Adipocyte (in vitro differentiated cells): ENCODE data around the gene RUNX2.

Source experiments
- DNase-seq: peaks from one replicate; pipeline ENCODE4 v3.0.0-alpha.2; 2015; ENCODE audit warnings: low read depth
- H3K27me3 ChIP-seq: replicated peaks from 2 replicates; pipeline ENCODE4 v1.7.0; 2013; ENCODE audit warnings: mild to moderate bottlenecking, low read length, moderate library complexity; ENCODE audit not compliant: control insufficient read depth, insufficient read depth
- H3K36me3 ChIP-seq: 2 replicates; pipeline ENCODE4 v1.7.0; 2013; ENCODE audit warnings: low read length, mild to moderate bottlenecking, moderate library complexity; ENCODE audit not compliant: control insufficient read depth, insufficient read depth, severe bottlenecking
- H3K4me1 ChIP-seq: 2 replicates; pipeline ENCODE4 v1.7.0; 2013; ENCODE audit warnings: mild to moderate bottlenecking, low read length, moderate library complexity; ENCODE audit not compliant: control insufficient read depth, insufficient read depth
- H3K4me3 ChIP-seq: 2 replicates; pipeline ENCODE4 v1.7.0; 2013; ENCODE audit warnings: mild to moderate bottlenecking, low read length, moderate library complexity
- H3K9ac ChIP-seq: 2 replicates; pipeline ENCODE4 v1.7.0; 2013; ENCODE audit warnings: mild to moderate bottlenecking, low read length, moderate library complexity
- H3K9me3 ChIP-seq: 2 replicates; pipeline ENCODE4 v1.7.0; 2013; ENCODE audit warnings: mild to moderate bottlenecking, low read length, moderate library complexity; ENCODE audit not compliant: control insufficient read depth

RUNX2 gene

GRCh38 chr6:45378334-45378926, 50.3 kb downstream of the RUNX2 start:
- Histone ChIP-seq H3K4me3 (peak overlapping the region; percentile 97), H3K27me3 (no peaks in the 10 kb centered on the region), H3K9me3 (no peaks in the 10 kb centered on the region), H3K36me3 (no peaks in the 10 kb centered on the region), H3K4me1 (peaks cover 18% of the 10 kb centered on the region), H3K9ac (peak overlapping the region; percentile 98)
- peak; percentile 71 for DNase-seq

- no peaks in the 10 kb centered on the region for H3K27me3 ChIP-seq
- no peaks in the 10 kb centered on the region for H3K9me3 ChIP-seq
- no peak overlapping the region for H3K9ac ChIP-seq
- no peaks in the 10 kb centered on the region for H3K36me3 ChIP-seq
- no peak overlapping the region for H3K4me3 ChIP-seq
- DNase-seq = no peak
- peaks cover 8% of the 10 kb centered on the region for H3K4me1 ChIP-seq
Observed at GRCh38 chr6:45382391-45382790, 54.3 kb downstream of the RUNX2 start.

- Histone ChIP-seq H3K9ac (no peak overlapping the region), H3K4me3 (no peak overlapping the region), H3K4me1 (peaks cover 22% of the 10 kb centered on the region), H3K27me3 (no peaks in the 10 kb centered on the region), H3K36me3 (no peaks in the 10 kb centered on the region), H3K9me3 (no peaks in the 10 kb centered on the region)
- DNase-seq = no peak
Observed at GRCh38 chr6:45386501-45386900, 58.4 kb downstream of the RUNX2 start.

- Histone ChIP-seq H3K9ac (no peak overlapping the region), H3K4me3 (no peak overlapping the region), H3K9me3 (no peaks in the 10 kb centered on the region), H3K36me3 (no peaks in the 10 kb centered on the region), H3K4me1 (peaks cover 22% of the 10 kb centered on the region), H3K27me3 (no peaks in the 10 kb centered on the region)
- peak; percentile 62 for DNase-seq
Observed at GRCh38 chr6:45387236-45387635, 59.1 kb downstream of the RUNX2 start.

- H3K9me3 ChIP-seq = no peaks in the 10 kb centered on the region
- H3K9ac ChIP-seq = no peak overlapping the region
- H3K4me3 ChIP-seq = no peak overlapping the region
- DNase-seq = peak; percentile 68
- H3K27me3 ChIP-seq = no peaks in the 10 kb centered on the region
- no peaks in the 10 kb centered on the region for H3K36me3 ChIP-seq
- H3K4me1 ChIP-seq = peaks cover 22% of the 10 kb centered on the region
Observed at GRCh38 chr6:45388328-45388727, 60.2 kb downstream of the RUNX2 start.

- Histone ChIP-seq H3K9ac (no peak overlapping the region), H3K4me1 (no peaks in the 10 kb centered on the region), H3K9me3 (no peaks in the 10 kb centered on the region), H3K4me3 (no peak overlapping the region), H3K27me3 (no peaks in the 10 kb centered on the region), H3K36me3 (no peaks in the 10 kb centered on the region)
- no peak for DNase-seq
Observed at GRCh38 chr6:45394586-45395095, 66.5 kb downstream of the RUNX2 start.

- no peak for DNase-seq
- Histone ChIP-seq H3K4me1 (no peaks in the 10 kb centered on the region), H3K4me3 (no peak overlapping the region), H3K36me3 (no peaks in the 10 kb centered on the region), H3K9me3 (no peaks in the 10 kb centered on the region), H3K9ac (no peak overlapping the region), H3K27me3 (no peaks in the 10 kb centered on the region)
Observed at GRCh38 chr6:45398075-45398813, 70.1 kb downstream of the RUNX2 start.

- no peak overlapping the region for H3K4me3 ChIP-seq
- no peaks in the 10 kb centered on the region for H3K4me1 ChIP-seq
- no peaks in the 10 kb centered on the region for H3K27me3 ChIP-seq
- no peak overlapping the region for H3K9ac ChIP-seq
- DNase-seq = no peak
- no peaks in the 10 kb centered on the region for H3K36me3 ChIP-seq
- H3K9me3 ChIP-seq = no peaks in the 10 kb centered on the region
Observed at GRCh38 chr6:45400021-45400420, 71.9 kb downstream of the RUNX2 start.

- DNase-seq = peak; percentile 44
- Histone ChIP-seq H3K9ac (no peak overlapping the region), H3K27me3 (no peaks in the 10 kb centered on the region), H3K4me3 (no peak overlapping the region), H3K9me3 (no peaks in the 10 kb centered on the region), H3K36me3 (no peaks in the 10 kb centered on the region), H3K4me1 (peaks cover 18% of the 10 kb centered on the region)
Observed at GRCh38 chr6:45411959-45412358, 83.8 kb downstream of the RUNX2 start.

GRCh38 chr6:45415315-45415714, 87.2 kb downstream of the RUNX2 start:
- Histone ChIP-seq H3K9ac (no peak overlapping the region), H3K27me3 (no peaks in the 10 kb centered on the region), H3K9me3 (no peaks in the 10 kb centered on the region), H3K36me3 (no peaks in the 10 kb centered on the region), H3K4me1 (peaks cover 30% of the 10 kb centered on the region), H3K4me3 (no peak overlapping the region)
- DNase-seq = no peak

- no peaks in the 10 kb centered on the region for H3K27me3 ChIP-seq
- H3K4me3 ChIP-seq = no peak overlapping the region
Observed at GRCh38 chr6:45415788-45416518, 87.8 kb downstream of the RUNX2 start.

More at GRCh38 chr6:45415788-45416518, 87.8 kb downstream of the RUNX2 start:
- H3K4me1 ChIP-seq = peaks cover 37% of the 10 kb centered on the region
- DNase-seq = no peak
- no peak overlapping the region for H3K9ac ChIP-seq
- H3K9me3 ChIP-seq = no peaks in the 10 kb centered on the region
- H3K36me3 ChIP-seq = no peaks in the 10 kb centered on the region
